GM23338 (cell line): ENCODE data around the gene TMEM223. TPM values are rescaled to one million over a fixed set of nuclear protein-coding genes. Genes with fewer than 3 reads are reported as not detected.
"Not testable (repeated sequence)": the region's sequence is repeated elsewhere in the genome, so short reads cannot be mapped to it uniquely, and the experiment has no call there.

Experiments
- ATAC-seq: fragments of 200-7000 bp; cut with Tn5 transposase; 3 replicates; pipeline ENCODE4 v1.9.1; 2020
- DNase-seq: peaks from one replicate; pipeline ENCODE4 v3.0.0-alpha.2; 2015; ENCODE audit warnings: low spot score
- H2AFZ ChIP-seq: fragments of 200-600 bp; sonication (generic); 2 replicates; pipeline ENCODE4 v1.8.0; 2016; ENCODE audit warnings: antibody characterized with exemption, mild to moderate bottlenecking, moderate library complexity
- H3F3A ChIP-seq: fragments of 200-600 bp; sonication (generic); replicated peaks from 2 replicates; pipeline ENCODE4 v1.8.0; 2017; ENCODE audit warnings: antibody characterized with exemption, mixed run types, low read depth
- H3K27ac ChIP-seq: fragments of 200-600 bp; sonication (generic); 2 replicates; pipeline ENCODE4 v1.6.1; 2016; ENCODE audit warnings: low read depth
- H3K27me3 ChIP-seq: fragments of 200-600 bp; sonication (generic); 2 replicates; pipeline ENCODE4 v1.8.0; 2016; ENCODE audit warnings: mild to moderate bottlenecking, mixed run types, moderate library complexity; ENCODE audit not compliant: insufficient read depth
- H3K36me3 ChIP-seq: fragments of 200-600 bp; sonication (generic); 2 replicates; pipeline ENCODE4 v1.8.0; 2016; ENCODE audit warnings: mild to moderate bottlenecking; ENCODE audit not compliant: insufficient read depth
- H3K4me1 ChIP-seq: fragments of 200-600 bp; sonication (generic); 2 replicates; pipeline ENCODE4 v1.8.0; 2016; ENCODE audit warnings: mild to moderate bottlenecking, moderate library complexity; ENCODE audit not compliant: insufficient read depth
- H3K4me2 ChIP-seq: fragments of 200-600 bp; sonication (generic); 2 replicates; pipeline ENCODE4 v1.7.1; 2017; ENCODE audit warnings: mixed run types
- H3K4me3 ChIP-seq: fragments of 200-600 bp; sonication (generic); 2 replicates; pipeline ENCODE4 v1.6.1; 2016; ENCODE audit warnings: mixed run types
- H3K79me2 ChIP-seq: fragments of 200-600 bp; sonication (generic); replicated peaks from 2 replicates; pipeline ENCODE4 v1.8.0; 2017; ENCODE audit warnings: mild to moderate bottlenecking; ENCODE audit not compliant: insufficient read depth
- H3K9me2 ChIP-seq: fragments of 200-600 bp; sonication (generic); 2 replicates; pipeline ENCODE4 v1.8.0; 2017; ENCODE audit not compliant: insufficient read depth
- H4K20me1 ChIP-seq: fragments of 200-600 bp; sonication (generic); replicated peaks from 2 replicates; pipeline ENCODE4 v1.8.0; 2017; ENCODE audit warnings: mild to moderate bottlenecking; ENCODE audit not compliant: insufficient read depth
- H3K27ac Mint-ChIP-seq: 2 replicates; pipeline ENCODE4 v1.8.0; 2020; ENCODE audit warnings: inconsistent platforms, mild to moderate bottlenecking, moderate library complexity, mixed read lengths
- H3K27me3 Mint-ChIP-seq: 3 replicates; pipeline ENCODE4 v1.8.0; 2022; ENCODE audit warnings: low read depth, mild to moderate bottlenecking, moderate library complexity, mixed read lengths, inconsistent platforms; ENCODE audit not compliant: insufficient read depth, poor library complexity
- H3K36me3 Mint-ChIP-seq: 3 replicates; pipeline ENCODE4 v1.8.0; 2021; ENCODE audit warnings: low read depth, mild to moderate bottlenecking, inconsistent platforms, moderate library complexity, mixed read lengths
- H3K4me1 Mint-ChIP-seq: 3 replicates; pipeline ENCODE4 v1.8.0; 2020; ENCODE audit warnings: mild to moderate bottlenecking, inconsistent platforms, mixed read lengths
- H3K4me3 Mint-ChIP-seq: 3 replicates; pipeline ENCODE4 v1.8.0; 2021; ENCODE audit warnings: moderate library complexity, mild to moderate bottlenecking, inconsistent platforms, mixed read lengths
- H3K9me3 Mint-ChIP-seq: 3 replicates; pipeline ENCODE4 v1.8.0; 2020; ENCODE audit warnings: moderate library complexity, mild to moderate bottlenecking, inconsistent platforms, mixed read lengths
- CREB1 ChIP-seq: fragments of 250-450 bp; sonication (Bioruptor Pico); IDR thresholded peaks from 2 replicates; pipeline ENCODE4 v1.5.0; 2020; ENCODE audit warnings: low read depth, mild to moderate bottlenecking, moderate library complexity
- EZH2 ChIP-seq: fragments of 200-600 bp; sonication (generic); IDR thresholded peaks from one replicate; pipeline ENCODE4 v1.8.0; 2017; ENCODE audit warnings: antibody characterized with exemption, mild to moderate bottlenecking, low read depth; ENCODE audit not compliant: unreplicated experiment
- EZH2phosphoT487 ChIP-seq: fragments of 200-600 bp; sonication (generic); IDR thresholded peaks from one replicate; pipeline ENCODE4 v1.8.1; 2018; ENCODE audit warnings: antibody characterized with exemption; ENCODE audit not compliant: unreplicated experiment
- NANOG ChIP-seq: IDR thresholded peaks from 2 replicates; pipeline ENCODE4 v1.6.1; 2016; ENCODE audit warnings: antibody characterized with exemption, borderline replicate concordance
- POLR2AphosphoS5 ChIP-seq: IDR thresholded peaks from 2 replicates; pipeline ENCODE4 v1.6.1; 2016; ENCODE audit warnings: antibody characterized with exemption, low read depth
- polyA plus RNA-seq: library from polyadenylated mRNA; unstranded; fragments of >200 nt; fragmentation: Nextera tagmentation; extraction: Ambion mirVana; gene quantifications from 2 replicates; pipeline ENCODE4 v1.2.1, GENCODE V29; 2016
- total RNA-seq: library from RNA; depleted of rRNA; stranded (reverse); fragments of >200 nt; shearing (Covaris generic); gene quantifications from 2 replicates; pipeline ENCODE4 v1.2.3, GENCODE V29; 2014
- TF ChIP-seq, protein P1 (sequence below): IDR thresholded peaks from one replicate; pipeline ENCODE4 v1.6.1; 2018; ENCODE audit warnings: antibody characterized with exemption; ENCODE audit not compliant: unreplicated experiment
- TF ChIP-seq, protein P2 (sequence below): IDR thresholded peaks from 2 replicates; pipeline ENCODE4 v1.6.1; 2016; ENCODE audit warnings: antibody characterized with exemption

Gene TMEM223
- total and polyA plus RNA-seq, 2 experiments from 2014 or later: 46.1 to 59.6 TPM

DNA sequence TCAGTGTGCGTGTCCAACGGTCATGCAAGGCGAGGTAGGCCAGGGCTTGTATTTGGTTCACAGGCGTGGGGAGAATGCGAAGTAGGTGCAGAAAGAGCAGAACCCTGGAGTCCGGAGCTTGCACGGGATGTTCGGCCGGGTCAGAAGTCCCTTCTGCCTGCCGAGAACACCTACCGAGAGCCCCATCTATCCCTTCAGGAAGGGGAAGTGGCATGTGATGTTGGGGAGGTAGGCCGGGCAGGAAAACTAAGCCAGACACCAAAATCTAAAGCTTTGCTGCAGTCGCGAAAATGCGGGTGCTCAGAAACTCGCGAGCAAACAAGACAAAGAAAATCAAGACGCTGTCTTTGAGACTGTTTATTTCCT is 21.0 kb downstream of the TMEM223 start (continued):
- TF ChIP-seq, protein P1, sequence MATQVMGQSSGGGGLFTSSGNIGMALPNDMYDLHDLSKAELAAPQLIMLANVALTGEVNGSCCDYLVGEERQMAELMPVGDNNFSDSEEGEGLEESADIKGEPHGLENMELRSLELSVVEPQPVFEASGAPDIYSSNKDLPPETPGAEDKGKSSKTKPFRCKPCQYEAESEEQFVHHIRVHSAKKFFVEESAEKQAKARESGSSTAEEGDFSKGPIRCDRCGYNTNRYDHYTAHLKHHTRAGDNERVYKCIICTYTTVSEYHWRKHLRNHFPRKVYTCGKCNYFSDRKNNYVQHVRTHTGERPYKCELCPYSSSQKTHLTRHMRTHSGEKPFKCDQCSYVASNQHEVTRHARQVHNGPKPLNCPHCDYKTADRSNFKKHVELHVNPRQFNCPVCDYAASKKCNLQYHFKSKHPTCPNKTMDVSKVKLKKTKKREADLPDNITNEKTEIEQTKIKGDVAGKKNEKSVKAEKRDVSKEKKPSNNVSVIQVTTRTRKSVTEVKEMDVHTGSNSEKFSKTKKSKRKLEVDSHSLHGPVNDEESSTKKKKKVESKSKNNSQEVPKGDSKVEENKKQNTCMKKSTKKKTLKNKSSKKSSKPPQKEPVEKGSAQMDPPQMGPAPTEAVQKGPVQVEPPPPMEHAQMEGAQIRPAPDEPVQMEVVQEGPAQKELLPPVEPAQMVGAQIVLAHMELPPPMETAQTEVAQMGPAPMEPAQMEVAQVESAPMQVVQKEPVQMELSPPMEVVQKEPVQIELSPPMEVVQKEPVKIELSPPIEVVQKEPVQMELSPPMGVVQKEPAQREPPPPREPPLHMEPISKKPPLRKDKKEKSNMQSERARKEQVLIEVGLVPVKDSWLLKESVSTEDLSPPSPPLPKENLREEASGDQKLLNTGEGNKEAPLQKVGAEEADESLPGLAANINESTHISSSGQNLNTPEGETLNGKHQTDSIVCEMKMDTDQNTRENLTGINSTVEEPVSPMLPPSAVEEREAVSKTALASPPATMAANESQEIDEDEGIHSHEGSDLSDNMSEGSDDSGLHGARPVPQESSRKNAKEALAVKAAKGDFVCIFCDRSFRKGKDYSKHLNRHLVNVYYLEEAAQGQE: no peak
- no peak for TF ChIP-seq EZH2
- no peak for TF ChIP-seq EZH2phosphoT487

DNA sequence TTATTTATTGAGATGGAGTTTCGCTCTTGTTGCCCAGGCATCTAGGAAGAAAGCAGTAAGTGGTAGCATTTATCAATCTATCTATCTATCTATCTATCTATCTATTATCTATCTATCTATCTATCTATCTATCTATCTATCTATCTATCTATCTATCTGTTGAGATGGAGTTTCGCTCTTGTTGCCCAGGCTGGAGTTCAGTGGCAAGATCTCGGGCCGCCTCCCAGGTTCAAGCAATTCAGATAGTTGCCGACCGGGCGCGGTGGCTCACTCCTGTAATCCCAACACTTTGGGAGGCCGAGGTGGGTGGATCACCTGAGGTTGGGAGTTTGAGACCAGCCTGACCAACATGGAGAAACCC is 31.0 kb downstream of the TMEM223 start:
- H3K9me2 ChIP-seq, DNase-seq, H2AFZ ChIP-seq, H3K27me3 ChIP-seq, H3K9me3 Mint-ChIP-seq, H3K36me3 ChIP-seq, H3K27me3 Mint-ChIP-seq, H4K20me1 ChIP-seq: not testable (repeated sequence)
- Histone ChIP-seq H3K4me2 (peak overlapping the region; percentile 68), H3K79me2 (peaks cover 43% of the 10 kb centered on the region), H3K4me3 (peak overlapping the region; percentile 85), H3F3A (peaks cover 21% of the 10 kb centered on the region), H3K27ac (peak overlapping the region; percentile 88), H3K4me1 (peaks cover 35% of the 10 kb centered on the region)
- Mint-ChIP-seq H3K36me3 (peaks cover 44% of the 10 kb centered on the region), H3K4me1 (peaks cover 26% of the 10 kb centered on the region), H3K4me3 (peak overlapping the region; percentile 94), H3K27ac (0 out of 2 replicates have a peak overlapping the region, but pooled peaks have one; percentile 59)
- peak; percentile 1; the same call in 2 of the 3 replicates for ATAC-seq

DNA sequence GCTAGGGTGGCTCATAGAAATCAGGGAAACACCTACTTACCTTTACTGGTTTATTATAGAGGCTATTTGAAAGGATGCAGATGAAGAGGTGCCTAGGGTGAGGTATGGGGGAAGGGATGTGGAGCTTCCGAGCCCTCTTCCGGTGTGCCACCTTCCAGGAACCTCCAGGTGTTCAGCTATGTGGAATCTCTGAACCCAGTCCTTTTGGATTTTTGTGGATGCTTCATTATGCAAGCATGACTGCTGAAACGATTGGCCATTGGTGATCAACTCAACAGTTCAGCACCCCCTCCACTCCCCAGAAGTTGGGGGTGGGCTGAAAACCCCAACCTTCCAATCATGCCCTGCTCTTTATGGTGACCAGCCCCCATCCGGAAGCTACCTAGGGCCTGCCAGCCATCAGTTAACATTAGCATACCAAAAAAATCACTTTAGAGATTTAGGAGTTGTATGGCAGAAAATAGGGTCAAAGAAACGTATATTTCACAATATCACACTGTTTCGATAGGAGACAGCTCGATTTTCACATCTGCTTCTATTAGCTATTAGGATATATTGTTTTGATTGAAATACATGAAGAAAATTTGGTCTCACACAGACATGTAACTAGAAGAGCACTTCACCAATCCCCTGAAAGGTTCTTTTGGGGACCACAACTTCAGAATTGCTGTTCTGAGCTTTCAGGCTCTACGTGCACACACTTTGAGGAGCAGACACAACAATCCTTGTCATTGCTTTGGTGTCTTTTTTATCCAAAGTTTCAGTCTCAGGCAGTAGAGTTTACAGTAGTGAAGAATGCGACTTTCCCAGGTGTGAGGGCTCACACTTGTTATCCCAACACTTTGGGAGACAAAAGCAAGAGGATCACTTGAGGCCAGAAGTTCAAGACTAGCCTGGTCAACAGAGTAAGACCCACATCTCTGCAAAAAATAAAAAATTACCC is 33.7 kb downstream of the TMEM223 start:
- Histone ChIP-seq H2AFZ (no peak overlapping the region), H3K27me3 (no peaks in the 10 kb centered on the region), H4K20me1 (peaks cover 8% of the 10 kb centered on the region), H3K4me2 (peak overlapping the region; percentile 68), H3K9me2 (no peaks in the 10 kb centered on the region), H3K4me1 (peaks cover 53% of the 10 kb centered on the region), H3K27ac (peak overlapping the region; percentile 93), H3K4me3 (peak overlapping the region; percentile 50), H3K36me3 (peaks cover 4% of the 10 kb centered on the region; the same call in 1 of the 2 replicates), H3K79me2 (peaks cover 49% of the 10 kb centered on the region), H3F3A (peaks cover 31% of the 10 kb centered on the region)
- Mint-ChIP-seq H3K36me3 (peaks cover 40% of the 10 kb centered on the region), H3K4me1 (peaks cover 35% of the 10 kb centered on the region), H3K27ac (peak overlapping the region; percentile 98), H3K4me3 (peak overlapping the region; percentile 96), H3K9me3 (peaks cover 2% of the 10 kb centered on the region; the same call in 1 of the 3 replicates), H3K27me3 (peaks cover 12% of the 10 kb centered on the region)
- ATAC-seq: peak; percentile 24
- TF ChIP-seq CREB1 (CRISPR knock-in tag) (0 out of 2 replicates have a peak, but pooled peaks have one; percentile 4), EZH2phosphoT487 (no peak), NANOG (peak; percentile 87), POLR2AphosphoS5 (peak; percentile 83)
- TF ChIP-seq, protein P2, sequence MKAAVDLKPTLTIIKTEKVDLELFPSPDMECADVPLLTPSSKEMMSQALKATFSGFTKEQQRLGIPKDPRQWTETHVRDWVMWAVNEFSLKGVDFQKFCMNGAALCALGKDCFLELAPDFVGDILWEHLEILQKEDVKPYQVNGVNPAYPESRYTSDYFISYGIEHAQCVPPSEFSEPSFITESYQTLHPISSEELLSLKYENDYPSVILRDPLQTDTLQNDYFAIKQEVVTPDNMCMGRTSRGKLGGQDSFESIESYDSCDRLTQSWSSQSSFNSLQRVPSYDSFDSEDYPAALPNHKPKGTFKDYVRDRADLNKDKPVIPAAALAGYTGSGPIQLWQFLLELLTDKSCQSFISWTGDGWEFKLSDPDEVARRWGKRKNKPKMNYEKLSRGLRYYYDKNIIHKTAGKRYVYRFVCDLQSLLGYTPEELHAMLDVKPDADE: peak; percentile 42
- peak; percentile 94 for DNase-seq
